Esophagus muscularis mucosa (tissue), 3 donors: ENCODE results near the gene AP1S3.

Source experiments
- POLR2A ChIP-seq: fragments of 450-650 bp; IDR thresholded peaks from one replicate; pipeline ENCODE4 v1.6.1; 2017; ENCODE audit warnings: antibody characterized with exemption, moderate library complexity, mild to moderate bottlenecking, low read depth
- TF ChIP-seq, protein P1 (sequence below), 3 experiments: fragments of 200-600 bp in 2 of 3; fragments of 450-650 bp in 1 of 3; sonication (generic) in 2 of 3; IDR thresholded peaks; one replicate each; pipeline ENCODE4 v1.5.1; 2017 to 2019; ENCODE audit warnings: antibody characterized with exemption in 3 of 3, mild to moderate bottlenecking in 2 of 3, moderate library complexity in 1 of 3

GRCh38 chr2:223723954-223724411 is 113.4 kb downstream of the AP1S3 start:
- TF ChIP-seq, protein P1, sequence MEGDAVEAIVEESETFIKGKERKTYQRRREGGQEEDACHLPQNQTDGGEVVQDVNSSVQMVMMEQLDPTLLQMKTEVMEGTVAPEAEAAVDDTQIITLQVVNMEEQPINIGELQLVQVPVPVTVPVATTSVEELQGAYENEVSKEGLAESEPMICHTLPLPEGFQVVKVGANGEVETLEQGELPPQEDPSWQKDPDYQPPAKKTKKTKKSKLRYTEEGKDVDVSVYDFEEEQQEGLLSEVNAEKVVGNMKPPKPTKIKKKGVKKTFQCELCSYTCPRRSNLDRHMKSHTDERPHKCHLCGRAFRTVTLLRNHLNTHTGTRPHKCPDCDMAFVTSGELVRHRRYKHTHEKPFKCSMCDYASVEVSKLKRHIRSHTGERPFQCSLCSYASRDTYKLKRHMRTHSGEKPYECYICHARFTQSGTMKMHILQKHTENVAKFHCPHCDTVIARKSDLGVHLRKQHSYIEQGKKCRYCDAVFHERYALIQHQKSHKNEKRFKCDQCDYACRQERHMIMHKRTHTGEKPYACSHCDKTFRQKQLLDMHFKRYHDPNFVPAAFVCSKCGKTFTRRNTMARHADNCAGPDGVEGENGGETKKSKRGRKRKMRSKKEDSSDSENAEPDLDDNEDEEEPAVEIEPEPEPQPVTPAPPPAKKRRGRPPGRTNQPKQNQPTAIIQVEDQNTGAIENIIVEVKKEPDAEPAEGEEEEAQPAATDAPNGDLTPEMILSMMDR (IDR thresholded peaks at IDR 0.05): no peak
- TF ChIP-seq POLR2A: no peak
